GM21528 (cell line): ENCODE data around the gene CTH.
"Not testable (repeated sequence)": the region's sequence is repeated elsewhere in the genome, so short reads cannot be mapped to it uniquely, and the experiment has no call there.

ENCODE experiments used
- ATAC-seq: cut with Tn5 transposase; IDR thresholded peaks from one replicate; pipeline ENCODE4 v1.9.1; 2021; ENCODE audit warnings: mild to moderate bottlenecking, moderate library complexity; ENCODE audit not compliant: unreplicated experiment, low FRiP score

Gene CTH

GRCh38 chr1:70449049-70449448 lies 38.0 kb downstream of the CTH start:
- ATAC-seq, result no peak

GRCh38 chr1:70452164-70452939 lies 41.3 kb downstream of the CTH start:
- not testable (repeated sequence) for ATAC-seq

GRCh38 chr1:70455291-70455690 lies 44.2 kb downstream of the CTH start:
- ATAC-seq, result no peak

- no peak for ATAC-seq
Observed at GRCh38 chr1:70458131-70458530, 47.1 kb downstream of the CTH start.

- no peak for ATAC-seq
Observed at GRCh38 chr1:70459496-70460225, 48.6 kb downstream of the CTH start.

- ATAC-seq, result not testable (repeated sequence)
Observed at GRCh38 chr1:70460740-70461713, 50.0 kb downstream of the CTH start.

- no peak for ATAC-seq
Observed at GRCh38 chr1:70462611-70463010, 51.5 kb downstream of the CTH start.

GRCh38 chr1:70465911-70466310 lies 54.8 kb downstream of the CTH start:
- no peak for ATAC-seq

- ATAC-seq, result no peak
Observed at GRCh38 chr1:70467531-70467930, 56.5 kb downstream of the CTH start.

GRCh38 chr1:70468180-70468579 lies 57.1 kb downstream of the CTH start:
- no peak for ATAC-seq

- ATAC-seq, result not testable (repeated sequence)
Observed at GRCh38 chr1:70469184-70469583, 58.1 kb downstream of the CTH start.

GRCh38 chr1:70475023-70475422 lies 64.0 kb downstream of the CTH start:
- no peak for ATAC-seq

- no peak for ATAC-seq
Observed at GRCh38 chr1:70477090-70477489, 66.0 kb downstream of the CTH start.

GRCh38 chr1:70477905-70478304 lies 66.8 kb downstream of the CTH start:
- not testable (repeated sequence) for ATAC-seq

GRCh38 chr1:70483342-70483741 lies 72.3 kb downstream of the CTH start:
- ATAC-seq, result no peak

- no peak for ATAC-seq
Observed at GRCh38 chr1:70485624-70486023, 74.6 kb downstream of the CTH start.

GRCh38 chr1:70486676-70487458 lies 75.8 kb downstream of the CTH start:
- ATAC-seq, result no peak

- ATAC-seq, result no peak
Observed at GRCh38 chr1:70487459-70487815, 76.4 kb downstream of the CTH start.

- ATAC-seq, result peak; percentile 82
Observed at GRCh38 chr1:70487910-70488665, 77.0 kb downstream of the CTH start.
